Raji (cell line): ENCODE results near the gene DNAJC30.

ENCODE experiments used
- POLR2A ChIP-seq: IDR thresholded peaks from 2 replicates; pipeline ENCODE4 v1.6.1; 2011; ENCODE audit warnings: low read depth, low read length, control low read depth; ENCODE audit not compliant: insufficient read depth

DNAJC30 gene

DNA sequence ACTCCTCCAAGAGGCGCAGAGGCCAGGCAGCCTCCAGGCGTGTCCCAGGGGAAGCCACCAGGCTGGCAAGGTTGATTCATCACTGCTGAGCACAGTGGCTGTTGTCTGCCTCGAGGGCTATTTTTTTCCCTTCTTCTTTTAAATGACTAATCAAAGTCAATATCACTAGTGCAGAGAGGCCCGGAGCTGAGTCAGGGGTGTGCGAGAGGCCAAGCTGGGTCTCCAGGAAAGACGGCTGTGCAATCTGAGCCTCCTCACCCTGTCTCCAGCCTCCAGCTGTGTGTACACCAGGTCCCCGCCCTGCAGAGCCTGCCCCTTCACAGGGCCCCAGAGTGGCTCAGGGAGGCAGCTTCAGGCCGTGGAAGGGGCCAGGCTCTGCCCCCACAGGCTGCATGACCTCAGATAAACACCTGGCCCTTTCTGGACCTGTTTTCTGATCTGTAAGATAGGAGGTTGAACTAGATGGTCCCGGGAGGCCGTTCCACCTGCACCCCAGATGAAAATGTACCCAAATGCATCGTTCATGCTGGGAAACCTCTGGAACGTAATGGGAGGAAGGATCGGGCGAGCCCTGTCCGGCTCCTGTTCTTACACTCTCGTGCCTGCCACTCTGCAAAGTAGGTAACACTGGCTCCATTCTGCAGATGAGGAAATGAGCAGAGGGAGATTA, 32.5 kb upstream of the DNAJC30 start:
- no peak for TF ChIP-seq POLR2A

DNA sequence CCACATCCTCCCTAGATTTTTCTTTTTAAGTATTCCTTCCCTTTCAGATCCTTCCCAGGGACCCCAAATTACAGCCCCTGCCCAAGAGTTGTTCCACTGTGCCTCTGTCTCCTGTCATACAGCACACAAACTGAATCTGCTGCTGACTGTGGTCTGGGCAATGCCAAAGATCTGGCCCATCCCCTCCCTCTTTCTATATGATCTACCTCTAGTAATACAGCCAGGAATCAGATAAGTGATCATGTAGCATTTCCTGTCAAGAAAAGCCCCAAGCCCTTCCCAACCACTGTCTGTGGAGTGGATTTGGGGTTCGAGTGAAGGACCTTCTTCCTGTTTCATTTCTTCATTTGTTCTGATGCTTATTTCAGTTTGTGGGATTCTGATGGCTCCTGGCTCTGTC, 29.5 kb upstream of the DNAJC30 start:
- no peak for TF ChIP-seq POLR2A

GRCh38 chr7:73708961-73709549, 25.8 kb upstream of the DNAJC30 start:
- TF ChIP-seq POLR2A = no peak

- TF ChIP-seq POLR2A = no peak
Measured at GRCh38 chr7:73707045-73707631, 23.9 kb upstream of the DNAJC30 start.

DNA sequence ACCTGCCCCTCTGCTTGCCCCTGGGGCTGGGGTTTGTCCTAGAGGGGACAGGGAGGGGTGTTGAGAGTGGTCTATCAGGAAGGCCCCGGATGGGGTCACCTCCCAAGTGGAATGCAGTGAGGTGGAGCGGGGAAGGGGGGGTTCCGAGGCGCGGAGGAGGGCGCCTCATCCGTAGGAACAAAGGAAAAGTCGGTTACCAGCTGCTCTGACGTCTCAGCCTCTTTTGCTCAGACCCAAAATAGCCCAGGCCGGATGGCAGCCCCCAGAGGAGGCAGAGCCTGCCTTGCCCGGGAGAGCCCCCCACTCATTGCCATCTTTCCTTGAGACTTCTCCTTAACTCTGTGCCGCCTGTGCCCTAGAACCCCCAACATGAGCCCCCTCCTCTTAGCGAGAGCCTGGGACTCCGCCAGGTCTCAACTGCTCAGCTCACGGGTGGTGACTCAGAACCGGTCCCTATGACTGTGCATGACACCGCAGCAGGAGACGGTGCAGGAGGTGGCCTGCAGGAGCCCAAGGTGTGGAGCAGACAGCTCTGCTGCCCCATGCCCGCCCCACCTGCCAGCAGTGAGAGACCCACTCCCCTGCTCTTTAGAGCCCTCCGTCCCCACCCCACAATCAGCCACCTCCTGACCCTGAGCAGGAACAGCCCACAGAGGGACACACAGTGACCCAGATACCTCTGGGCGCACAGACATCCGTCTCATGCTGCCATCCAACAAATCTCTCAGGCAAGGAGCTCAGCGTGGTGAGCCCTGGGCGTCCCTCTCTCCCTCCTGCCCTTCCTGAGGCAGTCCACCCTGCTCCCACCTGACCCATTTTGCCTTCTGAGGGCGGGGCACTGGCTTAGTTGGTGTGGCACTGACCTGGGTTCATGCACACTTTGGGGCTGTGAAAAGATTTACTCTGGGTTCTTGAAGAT, 23.1 kb upstream of the DNAJC30 start:
- no peak for TF ChIP-seq POLR2A

DNA sequence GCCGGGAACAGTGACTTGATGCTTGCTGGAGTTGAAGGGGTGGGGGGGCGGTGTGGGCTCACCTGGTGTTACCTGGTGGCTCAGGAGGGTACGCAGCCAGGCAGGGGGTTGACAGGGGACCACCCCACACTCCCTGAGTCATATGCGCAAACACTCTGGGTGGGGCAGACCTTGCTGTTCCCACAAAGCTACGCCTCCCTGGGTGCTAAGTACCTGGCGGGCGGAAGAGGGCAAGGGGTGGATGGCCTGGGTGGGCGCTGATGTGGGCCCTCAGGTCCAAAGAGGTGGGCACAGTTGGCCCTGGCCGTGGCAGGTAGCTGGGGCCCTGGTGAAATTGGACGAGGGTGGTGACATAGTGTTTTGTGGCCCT, 22.3 kb upstream of the DNAJC30 start:
- no peak for TF ChIP-seq POLR2A

DNA sequence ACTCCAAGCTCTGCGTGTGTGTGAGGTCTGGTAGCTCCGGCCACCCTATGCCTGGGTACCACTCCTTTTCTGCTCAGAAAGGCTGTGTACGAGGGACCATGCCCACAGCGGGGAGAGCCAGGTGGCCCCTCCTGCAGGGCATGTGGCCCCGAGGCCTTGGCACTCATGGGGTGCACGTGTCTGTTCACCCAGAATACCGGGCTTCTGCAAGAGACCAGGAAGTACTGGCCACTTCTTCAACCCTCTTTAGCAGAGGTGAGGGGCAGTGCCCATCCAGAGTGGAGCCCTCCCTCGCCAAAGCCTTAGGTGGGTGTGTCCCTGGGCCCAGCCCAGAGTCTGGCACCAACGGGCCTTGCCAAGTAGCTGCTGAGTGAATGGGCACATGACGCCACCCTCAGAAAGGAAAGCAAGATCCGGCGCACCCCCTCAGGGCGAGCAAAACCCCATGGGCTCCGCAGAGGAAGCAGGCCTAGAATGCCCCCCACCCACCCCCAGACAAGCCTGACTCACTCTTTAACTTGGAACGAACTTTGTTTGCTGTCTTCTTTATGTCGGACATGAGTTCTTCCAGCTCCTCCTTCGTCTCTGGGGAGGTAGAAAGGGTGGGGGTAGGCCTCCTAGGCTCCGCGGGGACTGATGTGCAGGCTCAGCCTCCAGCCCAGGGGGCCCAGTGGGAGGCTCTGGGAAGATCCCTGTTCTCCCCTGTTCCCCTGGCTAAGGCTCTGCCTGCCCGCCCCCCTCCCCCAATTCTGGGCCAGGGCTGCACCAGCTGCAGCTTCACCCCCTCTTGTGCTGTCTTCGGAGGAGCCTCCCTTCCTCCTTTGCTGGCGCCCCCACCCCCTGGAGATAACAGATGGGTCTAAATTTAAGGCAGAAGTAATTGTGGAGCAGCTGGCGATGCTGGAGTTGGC, 21.6 kb upstream of the DNAJC30 start:
- TF ChIP-seq POLR2A = no peak

DNA sequence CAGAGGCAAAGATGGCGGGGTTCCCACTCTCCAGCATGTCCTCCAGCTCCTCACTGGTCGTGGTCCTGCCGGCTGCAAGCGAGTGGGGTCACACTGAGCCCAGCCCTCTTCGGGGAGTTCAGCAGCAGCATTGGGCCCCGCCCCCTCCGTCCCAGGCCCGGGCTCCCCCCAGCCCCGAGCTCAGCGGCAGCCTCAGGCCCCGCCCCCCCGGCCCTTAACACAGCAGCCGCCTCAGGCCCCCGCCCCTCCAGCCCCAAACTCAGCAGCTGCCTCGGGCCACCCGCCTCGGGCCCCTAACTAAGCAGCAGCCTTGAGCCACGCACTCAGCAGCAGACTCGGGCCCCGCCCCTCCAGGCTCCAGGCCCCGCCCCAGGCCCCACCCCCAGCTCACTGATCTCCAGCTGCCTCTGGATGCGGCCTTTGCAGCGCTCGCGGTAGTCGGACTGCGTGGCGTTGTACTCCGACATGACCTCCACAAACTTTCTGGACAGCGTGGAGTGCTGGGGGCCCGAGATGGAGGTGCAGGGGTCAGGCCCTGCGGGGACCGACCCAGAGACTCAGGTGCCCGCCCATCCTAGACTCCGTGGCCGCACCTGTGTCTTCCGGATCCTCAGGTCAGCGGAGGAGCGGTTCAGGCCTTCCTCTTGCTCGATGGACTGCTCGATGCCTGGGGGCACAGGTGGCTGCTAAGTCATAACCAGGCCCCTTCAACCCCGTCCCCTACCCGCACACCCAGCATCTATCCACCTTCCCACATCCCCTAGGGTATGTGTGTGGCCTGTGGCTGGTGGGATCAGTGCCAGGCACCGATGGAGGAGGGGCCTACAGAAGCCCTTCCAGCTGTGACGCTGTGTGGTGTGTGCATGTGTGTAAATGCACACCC, 20.7 kb upstream of the DNAJC30 start:
- TF ChIP-seq POLR2A = no peak

DNA sequence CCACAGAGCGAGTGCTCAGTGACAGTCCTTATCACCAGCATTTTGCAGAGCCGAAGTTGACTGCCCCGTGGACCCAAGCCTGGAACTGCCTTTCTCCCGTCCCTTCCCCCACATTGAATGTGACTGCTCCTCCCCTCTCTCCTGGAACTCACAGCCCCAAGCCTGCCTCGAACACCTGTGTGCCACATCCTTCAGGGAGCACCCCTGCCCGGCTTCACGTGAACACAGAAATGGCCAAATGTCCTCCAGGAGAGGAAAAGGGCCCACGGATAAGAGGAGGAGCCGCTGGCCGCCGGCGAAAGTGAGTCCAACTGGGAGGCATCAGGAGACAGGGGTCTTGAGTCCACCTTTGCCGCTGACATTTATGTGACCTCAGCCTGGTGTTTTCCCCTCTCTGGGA, 20.0 kb upstream of the DNAJC30 start:
- no peak for TF ChIP-seq POLR2A

DNA sequence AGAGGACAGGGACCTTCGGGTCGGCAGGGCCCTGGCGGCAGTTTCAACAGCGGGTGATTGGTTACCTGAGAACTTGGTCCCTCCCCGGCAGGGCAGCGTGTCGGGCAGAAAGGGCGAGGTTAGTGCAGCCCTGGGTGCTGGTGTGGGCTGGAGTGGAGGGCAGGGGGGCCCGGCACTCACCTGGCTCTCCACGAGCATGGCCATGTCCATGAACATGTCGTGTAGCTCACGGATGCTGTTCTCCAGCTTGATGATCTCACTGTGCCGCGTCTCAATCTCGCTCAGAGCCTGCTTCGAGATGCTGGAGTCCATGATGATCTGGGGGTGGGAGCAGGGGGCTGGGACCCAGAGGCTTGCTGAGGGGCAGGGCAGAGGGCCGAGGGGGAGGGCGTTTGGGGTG, 19.4 kb upstream of the DNAJC30 start:
- no peak for TF ChIP-seq POLR2A

DNA sequence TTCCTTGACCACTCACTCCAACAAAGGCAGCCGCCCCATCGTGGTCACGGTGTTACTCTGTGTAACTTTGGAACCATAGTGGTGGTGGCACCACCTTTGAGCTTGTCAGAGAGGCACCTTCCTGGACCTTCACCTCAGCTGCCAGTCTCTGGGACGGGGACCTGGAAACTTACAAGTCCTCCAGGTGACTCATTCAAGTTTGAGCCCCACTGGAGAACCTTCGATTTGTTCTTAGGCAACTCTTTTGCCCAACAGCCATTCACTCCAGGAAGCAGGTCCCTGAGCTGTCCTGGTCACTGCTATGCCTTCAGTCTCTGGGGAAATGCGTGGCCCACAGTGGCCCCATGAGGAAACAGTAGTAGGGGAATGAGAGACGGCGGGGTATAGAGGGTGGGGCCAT, 19.0 kb upstream of the DNAJC30 start:
- no peak for TF ChIP-seq POLR2A

DNA sequence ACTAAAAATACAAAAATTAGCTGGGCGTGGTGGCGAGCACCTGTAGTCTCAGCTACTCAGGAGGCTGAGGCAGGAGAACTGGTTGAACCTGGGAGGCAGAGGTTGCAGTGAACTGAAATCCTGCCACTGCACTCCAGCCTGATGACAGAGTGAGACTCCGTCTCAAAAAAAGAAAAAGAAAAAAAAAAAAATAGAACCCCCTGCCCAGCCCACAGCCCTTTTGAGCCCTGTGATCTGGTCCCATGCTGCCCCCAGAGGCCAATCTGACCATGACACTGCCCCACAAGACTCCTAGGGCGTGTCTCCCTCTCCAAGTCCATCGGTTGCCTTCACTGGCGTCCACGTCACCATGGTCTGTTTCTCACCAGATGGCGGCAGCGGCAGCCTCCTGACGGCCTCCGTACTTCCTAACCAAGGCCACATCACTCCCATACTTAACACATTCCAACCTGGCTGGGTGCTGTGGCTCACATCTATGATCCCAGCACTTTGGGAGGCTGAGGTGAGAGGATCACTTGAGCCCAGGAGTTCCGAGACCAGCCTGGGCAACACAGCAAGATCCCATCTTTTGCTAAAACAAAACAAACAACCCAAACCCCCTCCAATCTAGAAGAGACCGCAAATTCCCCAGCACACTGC, 18.2 kb upstream of the DNAJC30 start:
- TF ChIP-seq POLR2A = no peak

GRCh38 chr7:73700581-73701134, 17.4 kb upstream of the DNAJC30 start:
- no peak for TF ChIP-seq POLR2A
